GM13976 (cell line): Measurements from ENCODE around the gene RIPK4.

Source experiments
- DNase-seq: peaks from one replicate; pipeline ENCODE4 v3.0.0; 2012; ENCODE audit warnings: low spot score
- in situ Hi-C: fragments of 300-500 bp; cut with MboI; formaldehyde crosslinking; loops from one replicate; pipeline ENCODE4 v1.12.0; 2022; ENCODE audit warnings: low sequenced_read_pairs, mixed read lengths, inconsistent platforms; ENCODE audit not compliant: unreplicated experiment
- TF ChIP-seq, protein P1 (sequence below): IDR thresholded peaks from 2 replicates; pipeline ENCODE4 v1.5.1; 2012; ENCODE audit warnings: borderline replicate concordance, mild to moderate bottlenecking; ENCODE audit not compliant: insufficient read depth; ENCODE audit errors: extremely low read depth, missing control alignments, control extremely low read depth

The RIPK4 gene

DNA sequence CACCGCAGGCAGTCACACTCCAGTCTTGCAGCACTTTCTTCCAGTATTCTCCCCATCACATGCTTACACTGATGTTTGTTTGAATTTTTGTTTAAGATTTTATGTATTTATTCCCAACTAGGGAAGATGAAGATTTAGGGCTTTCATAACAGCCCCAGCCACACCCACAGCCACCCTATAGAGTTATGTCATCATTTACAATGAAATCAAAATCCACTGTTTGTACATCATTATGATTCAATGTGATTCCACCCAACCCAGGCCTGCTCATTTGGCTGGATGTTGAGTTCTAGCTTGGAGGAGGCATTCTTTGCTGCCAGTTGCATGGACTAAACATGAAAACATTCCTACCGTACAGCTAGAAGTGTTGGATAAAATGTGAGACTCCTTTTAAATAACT is 35.8 kb downstream of the RIPK4 start:
- in situ Hi-C loops = no loop called here
- no peak for DNase-seq
- TF ChIP-seq, protein P1, sequence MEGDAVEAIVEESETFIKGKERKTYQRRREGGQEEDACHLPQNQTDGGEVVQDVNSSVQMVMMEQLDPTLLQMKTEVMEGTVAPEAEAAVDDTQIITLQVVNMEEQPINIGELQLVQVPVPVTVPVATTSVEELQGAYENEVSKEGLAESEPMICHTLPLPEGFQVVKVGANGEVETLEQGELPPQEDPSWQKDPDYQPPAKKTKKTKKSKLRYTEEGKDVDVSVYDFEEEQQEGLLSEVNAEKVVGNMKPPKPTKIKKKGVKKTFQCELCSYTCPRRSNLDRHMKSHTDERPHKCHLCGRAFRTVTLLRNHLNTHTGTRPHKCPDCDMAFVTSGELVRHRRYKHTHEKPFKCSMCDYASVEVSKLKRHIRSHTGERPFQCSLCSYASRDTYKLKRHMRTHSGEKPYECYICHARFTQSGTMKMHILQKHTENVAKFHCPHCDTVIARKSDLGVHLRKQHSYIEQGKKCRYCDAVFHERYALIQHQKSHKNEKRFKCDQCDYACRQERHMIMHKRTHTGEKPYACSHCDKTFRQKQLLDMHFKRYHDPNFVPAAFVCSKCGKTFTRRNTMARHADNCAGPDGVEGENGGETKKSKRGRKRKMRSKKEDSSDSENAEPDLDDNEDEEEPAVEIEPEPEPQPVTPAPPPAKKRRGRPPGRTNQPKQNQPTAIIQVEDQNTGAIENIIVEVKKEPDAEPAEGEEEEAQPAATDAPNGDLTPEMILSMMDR = no peak

DNA sequence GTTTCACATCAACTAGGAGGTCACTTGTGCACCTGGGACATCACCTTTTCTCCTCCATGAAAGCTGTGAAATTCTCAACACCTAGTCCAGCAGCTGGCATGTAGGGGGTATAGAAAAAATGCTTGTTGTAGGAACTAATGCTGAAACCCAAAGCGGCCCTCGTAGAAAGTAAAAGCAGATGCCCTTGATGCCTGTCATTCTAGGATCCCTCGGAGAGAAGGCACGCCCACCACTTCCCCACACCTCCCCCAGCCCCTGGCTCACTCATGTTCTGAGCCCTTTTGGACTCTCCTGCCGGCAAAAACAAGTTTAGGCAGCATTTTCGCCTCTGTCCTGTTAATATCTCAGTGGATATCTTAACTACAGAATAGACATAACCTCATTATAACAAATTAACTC is 36.5 kb downstream of the RIPK4 start:
- in situ Hi-C loops = no loop called here
- TF ChIP-seq, protein P1 = no peak
- DNase-seq = no peak

DNA sequence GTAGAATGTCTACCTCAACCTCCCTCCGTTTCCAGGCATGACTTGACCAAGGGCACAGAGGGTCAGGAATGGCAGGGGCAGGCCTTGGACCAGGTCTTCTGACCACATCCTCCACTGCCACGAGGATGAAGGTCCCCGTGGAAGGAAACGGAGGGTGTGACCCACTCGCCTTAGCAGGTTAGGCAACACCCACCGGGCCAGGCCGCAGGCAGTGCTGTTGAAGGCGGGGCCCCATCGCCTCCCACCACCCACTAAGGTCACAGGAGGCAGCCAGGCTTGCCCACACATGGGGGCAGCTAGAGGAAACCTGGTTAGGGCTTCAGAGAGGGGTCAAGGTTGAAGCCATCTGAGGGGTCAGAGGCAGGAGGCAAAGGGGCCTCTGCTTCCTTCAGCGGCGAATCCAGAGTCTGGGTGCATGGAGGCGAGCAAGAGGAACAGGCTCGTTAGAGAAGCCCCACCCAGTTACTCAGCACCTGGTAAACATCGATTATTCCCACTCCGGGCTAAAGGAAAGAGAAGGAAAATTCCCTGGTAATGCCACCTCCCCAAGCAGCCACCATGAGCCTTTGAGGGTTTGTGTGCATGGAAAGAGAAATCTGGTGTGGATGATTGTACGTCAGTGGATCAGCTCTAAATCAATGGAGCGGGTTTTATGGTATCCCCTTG is 37.0 kb downstream of the RIPK4 start:
- in situ Hi-C loops = no loop called here
- TF ChIP-seq, protein P1 = no peak
- DNase-seq = no peak

DNA sequence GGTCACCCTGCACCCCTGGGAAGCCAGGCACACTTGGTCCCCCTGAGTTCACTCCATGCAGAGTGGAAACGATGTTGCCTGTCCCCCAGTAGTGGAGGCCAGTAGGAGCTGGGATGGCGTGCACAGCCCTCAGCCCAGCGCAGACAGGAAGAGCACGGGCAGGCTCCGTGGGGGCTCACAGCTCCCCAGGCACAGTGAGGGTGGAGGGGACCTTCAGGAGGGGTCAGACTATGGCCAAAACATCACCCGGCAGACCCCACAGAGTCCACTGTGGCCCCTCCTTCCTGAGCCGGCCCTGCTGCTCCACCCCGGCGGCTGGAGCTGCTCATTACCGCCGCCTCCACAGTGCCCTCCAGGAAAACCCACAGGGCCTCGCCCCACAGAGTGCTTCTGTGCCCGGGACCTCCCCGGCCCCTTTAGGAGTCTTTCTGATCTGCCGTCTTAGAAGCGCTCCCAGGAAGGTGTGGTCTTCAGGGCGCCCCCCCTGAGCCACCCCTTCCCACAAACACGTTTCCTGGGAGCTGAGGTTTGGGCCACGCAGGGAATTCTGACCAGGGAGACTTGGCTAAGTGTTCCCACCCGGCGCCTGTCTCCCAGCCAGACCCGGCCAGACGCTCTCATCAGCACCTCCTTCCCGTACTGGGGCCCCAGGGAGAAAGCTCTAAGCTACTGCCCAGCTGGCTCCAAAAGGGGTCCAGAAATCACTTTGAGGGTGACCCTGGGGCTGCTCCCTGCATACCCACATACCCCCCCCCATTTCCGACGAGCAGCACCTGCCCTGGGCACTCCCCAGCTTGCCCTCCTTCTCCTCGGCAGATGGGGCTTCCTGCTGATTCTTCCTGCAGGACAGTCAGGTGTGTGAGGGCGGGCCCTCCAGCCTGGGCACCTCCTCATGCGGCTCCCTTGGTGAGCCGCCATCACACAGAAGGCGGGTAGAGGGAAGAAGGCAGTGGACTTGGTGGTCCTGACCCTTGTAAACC is 38.8 kb downstream of the RIPK4 start:
- TF ChIP-seq, protein P1 = no peak
- in situ Hi-C loops = no loop called here
- no peak for DNase-seq

DNA sequence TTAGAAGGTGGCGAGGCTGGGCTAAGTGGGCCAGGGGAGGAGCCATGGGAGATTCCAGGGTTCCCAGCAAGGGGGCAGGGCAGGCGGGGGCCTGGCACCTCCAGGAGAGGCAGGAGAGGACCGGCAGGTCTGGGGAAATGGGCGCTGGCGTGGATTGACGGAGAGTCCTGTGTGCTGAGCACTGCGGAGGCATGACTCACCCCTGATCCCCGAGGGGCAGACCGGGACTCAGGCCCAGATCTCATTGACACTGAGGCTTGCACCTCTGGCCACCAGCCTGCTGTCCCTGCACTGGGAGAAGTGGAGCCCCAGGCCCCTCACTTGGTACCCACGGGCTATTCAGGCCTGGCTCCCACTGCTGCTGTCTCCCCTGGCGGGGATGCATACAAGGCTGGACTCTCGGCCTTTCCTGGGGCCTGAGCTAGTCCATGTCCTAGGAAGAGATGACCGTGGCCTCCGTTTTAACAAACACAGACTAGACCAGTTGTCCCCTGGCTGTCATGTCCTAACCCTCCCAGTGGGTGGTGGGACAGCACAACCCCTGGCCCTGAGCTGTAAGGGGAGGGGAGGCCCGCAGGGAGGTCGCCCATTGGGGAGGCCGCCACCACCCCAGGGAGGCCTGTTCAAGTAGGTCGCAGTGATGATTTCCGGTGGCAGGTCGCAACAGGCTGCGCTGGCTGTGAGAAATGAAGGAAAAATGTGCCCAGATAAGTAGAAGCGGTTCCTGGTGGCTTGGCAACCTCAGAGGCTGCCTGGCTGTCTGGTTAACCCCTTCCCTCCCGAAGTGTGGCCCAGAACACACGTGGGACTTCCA is 39.7 kb downstream of the RIPK4 start:
- TF ChIP-seq, protein P1 = no peak
- DNase-seq = no peak
- in situ Hi-C loops = no loop called here

DNA sequence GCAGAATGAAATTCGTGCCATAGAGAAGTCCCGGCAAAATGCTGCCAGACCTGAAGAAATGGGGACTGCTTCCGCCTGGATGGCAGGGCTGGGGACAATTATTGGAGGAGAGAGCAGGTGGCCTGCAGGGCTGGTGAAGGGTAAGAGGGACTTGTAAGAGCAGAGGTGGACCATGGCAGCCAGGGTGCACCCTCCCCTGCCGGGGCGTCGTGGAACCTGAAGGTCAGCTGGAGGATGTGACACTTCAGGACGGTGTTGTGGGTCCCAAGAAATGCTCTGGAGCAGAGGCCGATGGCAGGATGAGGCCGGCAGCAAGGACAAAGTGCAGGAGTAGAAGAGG is 40.3 kb downstream of the RIPK4 start:
- no peak for DNase-seq
- TF ChIP-seq, protein P1 = no peak
- in situ Hi-C loops = no loop called here
